Fibroblast of lung (primary cell): ENCODE data around the gene TCF12.

Experiments
- CTCF ChIP-seq, 2 donors: IDR thresholded peaks in 1 of 2; conservative IDR thresholded peaks in 1 of 2; 1 replicate in 1 of 2; 2 replicates in 1 of 2; pipeline ENCODE4 v1.5.1; 2011 to 2012; ENCODE audit warnings: low read length in 2 of 2, control low read depth in 1 of 2, inconsistent platforms in 1 of 2, low read depth in 1 of 2, mild to moderate bottlenecking in 1 of 2
- EZH2 ChIP-seq: IDR thresholded peaks from 2 replicates; pipeline ENCODE4 v1.5.1; 2012; ENCODE audit warnings: low read length, control low read depth, mild to moderate bottlenecking; ENCODE audit errors: missing control alignments

GRCh38 chr15:57143511-57144078 lies 225.2 kb downstream of the TCF12 start:
- TF ChIP-seq CTCF (conservative IDR thresholded peaks at IDR 0.05 in 1 of 2, IDR thresholded peaks at IDR 0.05 in 1 of 2; ENCODE audit: low read depth in 1 of 2, low read length in 2 of 2) (no peak), EZH2 (no peak)
